T-helper 1 cell treated with Interleukin-12 subunit alpha and Interleukin-12 subunit beta and Interleukin-4 antibody, amounts not matched to agents 30 μg/mL and 1 μg/mL, for 36 hours (primary cell): ENCODE measurements around the gene PDZD11.
"Not testable (repeated sequence)": the region's sequence is repeated elsewhere in the genome, so short reads cannot be mapped to it uniquely, and the experiment has no call there.

Source experiments
- H3K27ac Mint-ChIP-seq: one replicate; pipeline ENCODE4 v1.8.0; 2021; ENCODE audit warnings: mild to moderate bottlenecking, mixed read lengths
- H3K27me3 Mint-ChIP-seq: one replicate; pipeline ENCODE4 v1.8.0; 2021; ENCODE audit warnings: low read depth, mixed read lengths
- H3K36me3 Mint-ChIP-seq: one replicate; pipeline ENCODE4 v1.8.0; 2021; ENCODE audit warnings: low read depth, mixed read lengths
- H3K4me1 Mint-ChIP-seq: one replicate; pipeline ENCODE4 v1.8.0; 2021; ENCODE audit warnings: low read depth, mixed read lengths
- H3K4me3 Mint-ChIP-seq: one replicate; pipeline ENCODE4 v1.8.0; 2021; ENCODE audit warnings: mild to moderate bottlenecking, moderate library complexity, mixed read lengths
- H3K9me3 Mint-ChIP-seq: one replicate; pipeline ENCODE4 v1.8.0; 2021; ENCODE audit warnings: mixed read lengths

PDZD11 gene

DNA sequence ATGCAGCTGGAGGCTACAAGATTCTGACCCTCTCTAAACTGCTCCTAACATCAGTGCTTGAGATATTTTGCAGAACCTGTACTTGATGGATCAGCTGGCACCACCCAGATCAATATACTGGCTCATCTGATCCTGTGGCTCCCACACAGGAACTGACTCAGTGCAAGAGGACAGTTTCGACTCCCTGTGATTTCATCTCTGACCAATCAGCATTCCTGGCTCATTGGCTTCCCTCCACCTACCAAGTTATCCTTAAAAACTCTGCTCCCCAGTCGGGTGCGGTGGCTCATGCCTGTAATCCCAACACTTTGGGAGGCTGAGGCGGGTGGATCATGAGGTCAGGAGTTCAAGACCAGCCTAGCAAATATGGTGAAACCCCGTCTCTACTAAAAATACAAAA, 46.1 kb downstream of the PDZD11 start:
- not testable (repeated sequence) for H3K4me3 Mint-ChIP-seq, H3K27me3 Mint-ChIP-seq, H3K9me3 Mint-ChIP-seq, H3K4me1 Mint-ChIP-seq, H3K36me3 Mint-ChIP-seq, H3K27ac Mint-ChIP-seq

- no peak overlapping the region for H3K27ac Mint-ChIP-seq
- H3K27me3 Mint-ChIP-seq, result no peaks in the 10 kb centered on the region
- no peaks in the 10 kb centered on the region for H3K4me1 Mint-ChIP-seq
- H3K36me3 Mint-ChIP-seq, result no peaks in the 10 kb centered on the region
- H3K9me3 Mint-ChIP-seq, result no peaks in the 10 kb centered on the region
- no peak overlapping the region for H3K4me3 Mint-ChIP-seq
Measured at GRCh38 chrX:70241501-70241900, 48.2 kb downstream of the PDZD11 start.

DNA sequence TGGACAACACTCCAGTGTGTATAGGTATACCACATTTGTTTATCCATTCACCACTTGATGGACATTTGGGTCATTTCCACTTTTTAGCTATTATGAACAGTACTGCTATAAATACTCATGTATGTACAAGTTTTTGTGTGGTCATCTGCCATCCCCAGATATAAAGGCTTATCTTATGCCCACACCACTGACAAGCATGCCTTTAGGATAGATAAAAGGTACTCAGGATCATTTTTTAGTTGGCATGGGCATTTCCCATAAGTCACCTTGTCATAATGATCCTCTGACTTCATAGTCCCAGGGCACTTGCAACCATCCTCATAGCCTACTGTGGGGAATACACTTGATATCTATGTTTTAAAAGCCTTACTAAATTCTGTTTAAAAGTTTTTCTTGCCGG, 49.0 kb downstream of the PDZD11 start:
- Mint-ChIP-seq H3K27ac (no peak overlapping the region), H3K9me3 (no peaks in the 10 kb centered on the region), H3K36me3 (no peaks in the 10 kb centered on the region), H3K27me3 (no peaks in the 10 kb centered on the region), H3K4me3 (no peak overlapping the region), H3K4me1 (no peaks in the 10 kb centered on the region)
